ENCODE measurements around the gene KCTD15.

KCTD15 gene

DNA sequence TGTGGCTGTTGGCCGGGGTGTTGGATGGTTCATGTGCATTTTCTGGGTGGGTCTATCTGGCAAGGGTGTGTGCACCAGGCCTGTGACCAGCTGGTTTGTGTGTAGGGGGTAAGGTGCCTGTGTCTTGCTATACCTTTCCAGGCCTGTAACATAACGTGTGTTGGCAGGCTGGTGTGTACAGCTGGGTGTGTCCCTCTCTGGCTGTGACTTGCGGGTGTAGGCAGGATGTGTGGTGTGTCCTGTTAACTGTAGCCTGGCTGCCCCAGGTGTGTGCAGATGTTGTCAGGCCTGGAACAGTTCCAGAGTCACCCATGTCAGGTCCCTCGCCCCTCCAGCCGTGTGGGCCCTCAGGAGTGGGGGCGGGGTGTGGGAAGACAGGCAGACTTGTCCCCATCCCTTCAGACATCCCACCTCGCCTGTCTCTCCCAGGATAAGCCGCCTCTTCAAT, 9.8 kb downstream of the KCTD15 start:
- Histone ChIP-seq H3K4me1 (ENCODE audit: control insufficient read depth, insufficient read depth, low read length, unreplicated experiment) (no peaks in the 10 kb centered on the region), H2AFZ (ENCODE audit: low read length, unreplicated experiment) (no peak overlapping the region), H3K27me3 (ENCODE audit: insufficient read depth, low read length) (no peaks in the 10 kb centered on the region), H3K36me3 (ENCODE audit: insufficient read depth, low read length) (no peaks in the 10 kb centered on the region), H3K79me2 (ENCODE audit: control insufficient read depth, insufficient read depth, low read length, unreplicated experiment) (no peaks in the 10 kb centered on the region), H3K4me3 (ENCODE audit: low read depth, low read length) (no peak overlapping the region), H3K27ac (ENCODE audit: low read depth, low read length) (no peak overlapping the region)

- Histone ChIP-seq H3K4me3 (ENCODE audit: low read depth, low read length) (no peak overlapping the region), H3K36me3 (ENCODE audit: insufficient read depth, low read length) (no peaks in the 10 kb centered on the region), H3K27me3 (ENCODE audit: insufficient read depth, low read length) (no peaks in the 10 kb centered on the region), H3K27ac (ENCODE audit: low read depth, low read length) (no peak overlapping the region), H3K4me1 (ENCODE audit: control insufficient read depth, insufficient read depth, low read length, unreplicated experiment) (no peaks in the 10 kb centered on the region), H2AFZ (ENCODE audit: low read length, unreplicated experiment) (no peak overlapping the region), H3K79me2 (ENCODE audit: control insufficient read depth, insufficient read depth, low read length, unreplicated experiment) (no peaks in the 10 kb centered on the region)
These were observed 11.7 kb downstream of the KCTD15 start for GRCh38 chr19:33808399-33808798.

- H3K27ac ChIP-seq (ENCODE audit: low read depth, low read length) = no peak overlapping the region
- no peaks in the 10 kb centered on the region for H3K79me2 ChIP-seq (ENCODE audit: control insufficient read depth, insufficient read depth, low read length, unreplicated experiment)
- H3K4me3 ChIP-seq (ENCODE audit: low read depth, low read length) = no peak overlapping the region
- no peaks in the 10 kb centered on the region for H3K4me1 ChIP-seq (ENCODE audit: control insufficient read depth, insufficient read depth, low read length, unreplicated experiment)
- no peaks in the 10 kb centered on the region for H3K36me3 ChIP-seq (ENCODE audit: insufficient read depth, low read length)
- no peak overlapping the region for H2AFZ ChIP-seq (ENCODE audit: low read length, unreplicated experiment)
- no peaks in the 10 kb centered on the region for H3K27me3 ChIP-seq (ENCODE audit: insufficient read depth, low read length)
These were observed 13.3 kb downstream of the KCTD15 start for GRCh38 chr19:33809960-33810359.

GRCh38 chr19:33810821-33811220, 14.2 kb downstream of the KCTD15 start:
- Histone ChIP-seq H3K27me3 (ENCODE audit: insufficient read depth, low read length) (no peaks in the 10 kb centered on the region), H3K79me2 (ENCODE audit: control insufficient read depth, insufficient read depth, low read length, unreplicated experiment) (no peaks in the 10 kb centered on the region), H3K36me3 (ENCODE audit: insufficient read depth, low read length) (no peaks in the 10 kb centered on the region), H3K4me3 (ENCODE audit: low read depth, low read length) (no peak overlapping the region), H3K4me1 (ENCODE audit: control insufficient read depth, insufficient read depth, low read length, unreplicated experiment) (no peaks in the 10 kb centered on the region), H2AFZ (ENCODE audit: low read length, unreplicated experiment) (no peak overlapping the region), H3K27ac (ENCODE audit: low read depth, low read length) (no peak overlapping the region)

GRCh38 chr19:33811246-33811645, 14.6 kb downstream of the KCTD15 start:
- H3K36me3 ChIP-seq (ENCODE audit: insufficient read depth, low read length) = no peaks in the 10 kb centered on the region
- H3K27ac ChIP-seq (ENCODE audit: low read depth, low read length) = no peak overlapping the region
- no peaks in the 10 kb centered on the region for H3K79me2 ChIP-seq (ENCODE audit: control insufficient read depth, insufficient read depth, low read length, unreplicated experiment)
- H3K4me1 ChIP-seq (ENCODE audit: control insufficient read depth, insufficient read depth, low read length, unreplicated experiment) = no peaks in the 10 kb centered on the region
- no peak overlapping the region for H2AFZ ChIP-seq (ENCODE audit: low read length, unreplicated experiment)
- H3K4me3 ChIP-seq (ENCODE audit: low read depth, low read length) = no peak overlapping the region
- no peaks in the 10 kb centered on the region for H3K27me3 ChIP-seq (ENCODE audit: insufficient read depth, low read length)

- H2AFZ ChIP-seq (ENCODE audit: low read length, unreplicated experiment) = no peak overlapping the region
- no peak overlapping the region for H3K27ac ChIP-seq (ENCODE audit: low read depth, low read length)
- H3K4me1 ChIP-seq (ENCODE audit: control insufficient read depth, insufficient read depth, low read length, unreplicated experiment) = no peaks in the 10 kb centered on the region
- no peaks in the 10 kb centered on the region for H3K36me3 ChIP-seq (ENCODE audit: insufficient read depth, low read length)
- no peak overlapping the region for H3K4me3 ChIP-seq (ENCODE audit: low read depth, low read length)
- no peaks in the 10 kb centered on the region for H3K27me3 ChIP-seq (ENCODE audit: insufficient read depth, low read length)
- H3K79me2 ChIP-seq (ENCODE audit: control insufficient read depth, insufficient read depth, low read length, unreplicated experiment) = no peaks in the 10 kb centered on the region
These were observed 15.2 kb downstream of the KCTD15 start for GRCh38 chr19:33811736-33812387.

DNA sequence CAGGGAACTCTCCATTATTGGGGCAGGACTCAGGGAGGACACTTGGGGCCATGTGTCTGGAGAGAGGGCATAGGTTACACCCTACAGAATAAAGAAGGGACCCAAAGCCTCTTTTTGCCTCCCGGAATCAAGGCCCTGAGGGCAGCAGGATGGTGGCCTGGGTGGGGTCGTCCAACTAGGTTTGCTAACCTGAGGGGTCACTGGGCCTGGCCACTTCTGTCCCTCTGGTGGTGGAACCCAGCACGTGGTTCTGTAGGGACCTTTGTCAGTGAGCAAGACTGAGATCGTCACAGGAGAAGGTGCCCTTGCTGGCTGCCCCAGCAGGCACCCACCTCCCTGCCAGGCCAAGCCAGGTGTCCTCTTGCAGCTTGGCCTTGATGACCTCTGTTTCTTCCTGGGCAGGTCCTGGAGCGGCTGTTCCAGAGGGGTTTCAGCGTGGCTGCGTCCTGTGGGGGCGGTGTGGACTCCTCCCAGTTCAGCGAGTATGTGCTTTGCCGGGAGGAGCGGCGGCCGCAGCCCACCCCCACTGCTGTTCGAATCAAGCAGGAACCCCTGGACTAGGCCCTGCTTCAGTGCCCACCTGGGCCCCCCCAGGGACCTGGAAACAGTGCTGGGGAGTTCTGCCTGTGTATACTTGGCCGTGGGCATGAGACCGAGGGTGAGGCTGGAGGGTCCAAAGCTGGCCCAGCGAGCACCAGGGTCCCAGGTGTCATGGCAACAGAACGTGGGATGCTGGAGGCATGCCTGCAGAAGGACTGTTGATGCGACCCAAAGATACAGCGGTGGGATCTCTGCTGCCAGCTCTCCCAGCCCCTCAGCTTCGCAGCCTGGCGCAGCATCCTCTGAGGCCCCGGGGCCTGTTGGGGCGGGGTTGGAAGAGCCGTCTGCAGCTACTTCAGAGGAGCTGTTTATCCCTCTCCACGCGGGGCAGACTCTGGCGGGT, 16.0 kb downstream of the KCTD15 start:
- Histone ChIP-seq H3K27ac (ENCODE audit: low read depth, low read length) (no peak overlapping the region), H3K79me2 (ENCODE audit: control insufficient read depth, insufficient read depth, low read length, unreplicated experiment) (no peaks in the 10 kb centered on the region), H3K27me3 (ENCODE audit: insufficient read depth, low read length) (no peaks in the 10 kb centered on the region), H3K36me3 (ENCODE audit: insufficient read depth, low read length) (no peaks in the 10 kb centered on the region), H2AFZ (ENCODE audit: low read length, unreplicated experiment) (no peak overlapping the region), H3K4me1 (ENCODE audit: control insufficient read depth, insufficient read depth, low read length, unreplicated experiment) (no peaks in the 10 kb centered on the region), H3K4me3 (ENCODE audit: low read depth, low read length) (no peak overlapping the region)

DNA sequence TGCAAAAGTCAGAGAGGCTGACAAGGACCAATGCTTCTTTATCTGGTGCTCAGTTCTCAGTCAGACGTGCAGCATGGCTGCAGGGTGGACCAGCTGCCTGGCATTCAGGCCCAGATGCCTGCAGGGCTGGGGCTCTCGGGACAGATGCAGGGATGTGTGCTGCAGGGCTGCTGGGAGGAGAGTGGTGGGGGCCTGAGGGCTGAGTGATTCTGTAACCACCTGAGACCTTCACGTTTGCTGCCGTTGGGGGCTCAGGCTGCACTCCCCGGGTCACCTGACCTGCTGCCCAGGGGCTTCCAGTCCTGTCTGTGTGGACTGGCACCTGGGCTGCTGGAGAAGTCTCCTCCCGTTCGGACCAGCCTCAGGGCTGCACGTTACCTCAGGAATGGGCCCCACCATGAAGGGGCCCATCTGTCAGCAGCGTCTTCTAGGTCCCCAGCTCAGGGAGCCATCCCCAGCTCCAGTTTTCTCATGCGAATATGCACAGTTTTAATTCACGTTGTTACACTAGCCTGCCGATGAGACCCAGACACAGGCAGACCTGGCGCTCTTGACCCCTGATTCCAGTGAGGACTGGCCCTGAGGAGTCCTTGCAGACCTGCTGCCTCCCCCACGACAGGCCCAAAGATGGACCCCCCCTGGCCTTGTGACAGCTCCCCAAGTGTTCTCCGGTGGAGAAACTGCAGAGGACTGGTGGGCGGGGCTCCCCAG, 16.9 kb downstream of the KCTD15 start:
- no peak overlapping the region for H3K4me3 ChIP-seq (ENCODE audit: low read depth, low read length)
- H3K27me3 ChIP-seq (ENCODE audit: insufficient read depth, low read length) = no peaks in the 10 kb centered on the region
- no peak overlapping the region for H3K27ac ChIP-seq (ENCODE audit: low read depth, low read length)
- H3K79me2 ChIP-seq (ENCODE audit: control insufficient read depth, insufficient read depth, low read length, unreplicated experiment) = no peaks in the 10 kb centered on the region
- no peaks in the 10 kb centered on the region for H3K36me3 ChIP-seq (ENCODE audit: insufficient read depth, low read length)
- H2AFZ ChIP-seq (ENCODE audit: low read length, unreplicated experiment) = no peak overlapping the region
- H3K4me1 ChIP-seq (ENCODE audit: control insufficient read depth, insufficient read depth, low read length, unreplicated experiment) = no peaks in the 10 kb centered on the region

GRCh38 chr19:33814181-33815165, 17.8 kb downstream of the KCTD15 start:
- H2AFZ ChIP-seq (ENCODE audit: low read length, unreplicated experiment) = no peak overlapping the region
- H3K4me1 ChIP-seq (ENCODE audit: control insufficient read depth, insufficient read depth, low read length, unreplicated experiment) = peaks cover 2% of the 10 kb centered on the region
- no peak overlapping the region for H3K4me3 ChIP-seq (ENCODE audit: low read depth, low read length)
- no peaks in the 10 kb centered on the region for H3K27me3 ChIP-seq (ENCODE audit: insufficient read depth, low read length)
- no peak overlapping the region for H3K27ac ChIP-seq (ENCODE audit: low read depth, low read length)
- no peaks in the 10 kb centered on the region for H3K79me2 ChIP-seq (ENCODE audit: control insufficient read depth, insufficient read depth, low read length, unreplicated experiment)
- H3K36me3 ChIP-seq (ENCODE audit: insufficient read depth, low read length) = no peaks in the 10 kb centered on the region

Measured in ACC112 (cell line).